Large intestine (tissue), 3 donors: ENCODE data around the gene NELL1. TPM values are rescaled to one million over a fixed set of nuclear protein-coding genes. Genes with fewer than 3 reads are reported as not detected.

Experiments
- DNase-seq, 2 donors: peaks; one replicate each; pipeline versions ENCODE4 v3.0.0 to v3.0.0-alpha.2; 2013
- H3K27ac ChIP-seq: one replicate; pipeline ENCODE4 v1.5.1; 2013; ENCODE audit warnings: low read length
- H3K27me3 ChIP-seq: 2 replicates; pipeline ENCODE4 v1.6.1; 2013; ENCODE audit warnings: low read length; ENCODE audit not compliant: control insufficient read depth, insufficient read depth
- H3K36me3 ChIP-seq: 2 replicates; pipeline ENCODE4 v1.6.1; 2013; ENCODE audit warnings: low read length; ENCODE audit not compliant: control insufficient read depth, insufficient read depth
- H3K4me1 ChIP-seq: one replicate; pipeline ENCODE4 v1.6.1; 2013; ENCODE audit warnings: low read length; ENCODE audit not compliant: control insufficient read depth, insufficient read depth
- H3K4me3 ChIP-seq: one replicate; pipeline ENCODE4 v1.5.1; 2013; ENCODE audit warnings: low read length
- H3K9me3 ChIP-seq: one replicate; pipeline ENCODE4 v1.6.1; 2013; ENCODE audit warnings: mild to moderate bottlenecking, low read depth, low read length, moderate library complexity; ENCODE audit not compliant: control insufficient read depth
- WGBS: methylation state at CpG from one replicate; pipeline ENCODE4 v1.1.5; 2013; ENCODE audit warnings: low lambda C conversion rate; ENCODE audit not compliant: insufficient coverage; 5-methylcytosine and 5-hydroxymethylcytosine counted together
- polyA plus RNA-seq: library from polyadenylated mRNA; unstranded; fragments of 120-200 nt; gene quantifications from one replicate; pipeline ENCODE4 v1.2.1, GENCODE V29; 2013

NELL1 gene
- polyA plus RNA-seq, 1 donor = 5.1 TPM

GRCh38 chr11:20808328-20808727, 138.9 kb downstream of the NELL1 start:
- Histone ChIP-seq H3K27ac (no peak overlapping the region), H3K9me3 (no peaks in the 10 kb centered on the region), H3K4me3 (no peak overlapping the region), H3K4me1 (no peaks in the 10 kb centered on the region), H3K36me3 (no peaks in the 10 kb centered on the region), H3K27me3 (no peaks in the 10 kb centered on the region)
- no CpG with 5 or more reads among the region's 1 CpG for WGBS
- no peak for DNase-seq

DNA sequence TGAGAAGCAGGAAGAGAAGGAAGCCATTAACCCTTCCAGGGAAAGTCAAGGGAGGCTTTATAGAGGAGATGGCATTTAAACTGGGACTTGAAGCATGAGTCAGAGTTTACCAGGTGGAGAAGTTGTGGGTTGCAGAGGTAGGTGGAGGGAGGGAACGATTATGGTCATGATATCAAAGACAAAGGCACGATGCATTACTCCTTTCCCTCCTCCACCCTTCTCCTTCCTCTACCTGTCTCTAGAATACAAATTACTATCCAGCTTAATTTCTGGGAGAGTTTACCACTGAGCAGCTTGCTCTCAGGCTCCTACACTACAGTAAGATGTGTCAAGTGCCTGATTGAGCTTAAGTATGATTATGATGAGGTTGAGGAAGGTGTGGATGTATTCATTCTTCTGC, 151.7 kb downstream of the NELL1 start:
- Histone ChIP-seq H3K9me3 (no peaks in the 10 kb centered on the region), H3K4me3 (no peak overlapping the region), H3K4me1 (no peaks in the 10 kb centered on the region), H3K36me3 (no peaks in the 10 kb centered on the region), H3K27me3 (no peaks in the 10 kb centered on the region), H3K27ac (no peak overlapping the region)
- no CpG with 5 or more reads among the region's 2 CpGs for WGBS
- no peak for DNase-seq

- no peak overlapping the region for H3K27ac ChIP-seq
- DNase-seq = no peak
- no peaks in the 10 kb centered on the region for H3K27me3 ChIP-seq
- no peaks in the 10 kb centered on the region for H3K36me3 ChIP-seq
- H3K9me3 ChIP-seq = no peaks in the 10 kb centered on the region
- no peaks in the 10 kb centered on the region for H3K4me1 ChIP-seq
- H3K4me3 ChIP-seq = no peak overlapping the region
Measured at GRCh38 chr11:20821470-20821869, 152.1 kb downstream of the NELL1 start.

- H3K9me3 ChIP-seq = no peaks in the 10 kb centered on the region
- WGBS = no CpG with 5 or more reads among the region's 2 CpGs
- H3K4me1 ChIP-seq = no peaks in the 10 kb centered on the region
- no peak overlapping the region for H3K27ac ChIP-seq
- no peak overlapping the region for H3K4me3 ChIP-seq
- DNase-seq = no peak
- H3K36me3 ChIP-seq = no peaks in the 10 kb centered on the region
- H3K27me3 ChIP-seq = no peaks in the 10 kb centered on the region
Measured at GRCh38 chr11:20824773-20825172, 155.4 kb downstream of the NELL1 start.

- no peak for DNase-seq
- H3K27me3 ChIP-seq = no peaks in the 10 kb centered on the region
- WGBS = 80% methylated on average over 3 of the region's 3 CpGs
Measured at GRCh38 chr11:20835561-20835960, 166.2 kb downstream of the NELL1 start.

DNA sequence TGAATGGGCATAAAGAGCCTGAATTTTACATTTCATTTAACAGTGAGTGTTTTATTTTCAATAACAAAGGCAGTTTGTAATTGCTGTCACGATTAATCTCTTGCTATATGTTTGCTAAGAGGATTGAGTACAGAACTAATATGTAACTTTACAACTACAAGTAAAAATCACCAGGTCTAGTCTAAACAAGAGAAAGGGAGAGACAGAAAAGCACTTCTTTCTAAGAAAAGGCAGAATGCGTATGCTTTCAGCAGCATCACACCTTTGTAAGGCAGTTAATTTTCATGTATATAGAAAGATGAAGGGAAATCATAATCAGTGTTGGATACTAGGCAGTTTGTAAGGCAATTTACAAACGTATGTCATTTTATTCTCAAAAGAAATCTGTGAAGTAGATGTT, 169.8 kb downstream of the NELL1 start:
- no peaks in the 10 kb centered on the region for H3K27me3 ChIP-seq
- no peak overlapping the region for H3K4me3 ChIP-seq
- WGBS = 13% methylated on average over 1 of the region's 3 CpGs
- H3K9me3 ChIP-seq = no peaks in the 10 kb centered on the region
- no peak overlapping the region for H3K27ac ChIP-seq
- no peaks in the 10 kb centered on the region for H3K4me1 ChIP-seq
- H3K36me3 ChIP-seq = no peaks in the 10 kb centered on the region
- DNase-seq = no peak

More at GRCh38 chr11:20835561-20835960, 166.2 kb downstream of the NELL1 start:
- Histone ChIP-seq H3K27ac (no peak overlapping the region), H3K9me3 (no peaks in the 10 kb centered on the region), H3K36me3 (no peaks in the 10 kb centered on the region), H3K4me1 (no peaks in the 10 kb centered on the region), H3K4me3 (no peak overlapping the region)

DNA sequence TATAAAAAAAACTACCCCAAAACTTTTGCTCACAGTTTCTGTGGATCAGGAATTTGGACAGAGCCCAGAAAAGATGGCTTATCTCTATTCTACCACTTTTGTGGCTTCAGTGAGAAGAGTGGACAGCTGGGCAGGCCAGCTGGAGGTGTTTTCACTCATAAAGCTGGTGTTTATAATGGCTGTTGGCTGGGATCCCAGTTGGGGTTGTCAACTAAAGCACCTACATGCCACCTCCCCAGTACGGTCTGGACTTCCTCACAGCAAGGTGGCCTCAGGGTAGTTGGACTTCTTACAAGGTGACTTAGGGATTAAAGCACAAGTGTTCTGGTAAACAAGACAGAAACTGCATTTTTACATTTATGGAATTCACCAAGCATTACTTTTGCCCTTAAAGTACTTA, 171.0 kb downstream of the NELL1 start:
- DNase-seq = no peak
- no peak overlapping the region for H3K27ac ChIP-seq
- no peaks in the 10 kb centered on the region for H3K4me1 ChIP-seq
- H3K27me3 ChIP-seq = no peaks in the 10 kb centered on the region
- no peaks in the 10 kb centered on the region for H3K36me3 ChIP-seq
- H3K9me3 ChIP-seq = no peaks in the 10 kb centered on the region
- no CpG with 5 or more reads among the region's 1 CpG for WGBS
- H3K4me3 ChIP-seq = no peak overlapping the region

DNA sequence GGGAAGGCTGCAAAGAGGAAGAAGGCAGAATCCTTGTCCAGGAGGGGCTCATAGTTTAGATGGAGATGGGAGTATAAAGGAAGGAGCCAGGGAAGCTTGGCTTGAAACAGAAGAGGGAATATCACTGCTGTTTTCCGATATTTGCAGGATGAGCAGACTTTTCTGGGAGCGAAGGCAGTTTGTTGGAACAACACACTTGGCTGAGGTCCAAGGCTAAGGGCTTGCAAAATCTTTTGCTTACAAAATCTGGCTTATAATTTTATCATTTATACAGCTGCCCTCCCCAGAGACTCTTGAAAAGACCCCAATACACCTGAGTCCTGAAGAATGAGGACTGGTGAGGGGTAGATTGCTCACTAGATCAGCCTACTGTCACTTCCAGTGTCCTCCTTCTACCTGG, 174.8 kb downstream of the NELL1 start:
- Histone ChIP-seq H3K9me3 (no peaks in the 10 kb centered on the region), H3K4me1 (no peaks in the 10 kb centered on the region), H3K36me3 (no peaks in the 10 kb centered on the region), H3K27me3 (no peaks in the 10 kb centered on the region), H3K27ac (no peak overlapping the region), H3K4me3 (no peak overlapping the region)
- DNase-seq = no peak
- 100% methylated on average over 1 of the region's 2 CpGs for WGBS

- DNase-seq = no peak
- WGBS = no CpG with 5 or more reads among the region's 2 CpGs
- no peak overlapping the region for H3K27ac ChIP-seq
- H3K4me3 ChIP-seq = no peak overlapping the region
- H3K9me3 ChIP-seq = no peaks in the 10 kb centered on the region
- H3K27me3 ChIP-seq = no peaks in the 10 kb centered on the region
- no peaks in the 10 kb centered on the region for H3K4me1 ChIP-seq
- H3K36me3 ChIP-seq = no peaks in the 10 kb centered on the region
Measured at GRCh38 chr11:20844630-20845029, 175.2 kb downstream of the NELL1 start.

DNA sequence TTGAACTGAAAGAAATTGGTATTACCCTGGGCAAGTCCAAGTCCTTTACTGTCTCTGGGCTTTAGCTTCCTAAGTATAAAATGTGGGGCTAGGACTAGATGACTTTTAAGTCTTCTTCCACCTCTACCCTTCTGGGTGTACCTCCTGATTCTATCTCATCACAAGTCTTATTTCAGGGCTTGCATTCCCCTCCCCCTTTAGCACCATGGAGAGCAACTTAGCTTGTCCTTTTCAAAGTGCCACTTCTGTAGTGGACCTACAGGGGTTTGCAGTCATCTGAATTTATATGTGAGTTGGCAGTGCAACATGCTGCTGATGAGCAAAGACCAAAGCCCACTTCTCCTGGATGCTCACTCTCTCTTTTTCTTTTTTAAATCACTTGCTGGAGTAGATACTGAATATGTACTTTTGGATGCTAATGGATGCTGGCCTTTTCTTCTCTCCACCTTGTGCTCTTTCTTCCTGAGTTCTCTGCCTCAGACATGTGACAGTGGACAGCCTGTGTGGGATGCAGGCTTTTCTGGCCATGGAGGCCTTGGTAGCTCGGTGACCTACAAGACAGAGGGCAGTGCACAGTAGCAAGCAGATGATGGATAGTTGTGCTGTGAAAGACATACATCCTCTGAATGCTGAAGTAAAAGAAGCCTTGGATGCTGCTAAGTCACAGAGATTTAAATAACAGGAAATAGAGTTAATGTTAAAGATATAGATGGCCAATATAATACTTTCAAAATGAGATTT, 185.0 kb downstream of the NELL1 start:
- Histone ChIP-seq H3K4me3 (no peak overlapping the region), H3K36me3 (no peaks in the 10 kb centered on the region), H3K4me1 (no peaks in the 10 kb centered on the region), H3K27me3 (no peaks in the 10 kb centered on the region), H3K27ac (no peak overlapping the region), H3K9me3 (no peaks in the 10 kb centered on the region)
- WGBS = no CpG with 5 or more reads among the region's 1 CpG
- no peak for DNase-seq

GRCh38 chr11:20861322-20861721, 191.9 kb downstream of the NELL1 start:
- H3K9me3 ChIP-seq = no peaks in the 10 kb centered on the region
- H3K4me3 ChIP-seq = no peak overlapping the region
- no peak overlapping the region for H3K27ac ChIP-seq
- 100% methylated on average over 1 of the region's 2 CpGs for WGBS
- DNase-seq = no peak
- no peaks in the 10 kb centered on the region for H3K27me3 ChIP-seq
- H3K36me3 ChIP-seq = no peaks in the 10 kb centered on the region
- no peaks in the 10 kb centered on the region for H3K4me1 ChIP-seq
